HG02798 (cell line): Measurements from ENCODE around the gene SNAI3.
"Not testable (repeated sequence)": the region's sequence is repeated elsewhere in the genome, so short reads cannot be mapped to it uniquely, and the experiment has no call there.

Source experiments
- ATAC-seq: cut with Tn5 transposase; IDR thresholded peaks from one replicate; pipeline ENCODE4 v1.9.1; 2021; ENCODE audit warnings: mild to moderate bottlenecking; ENCODE audit not compliant: unreplicated experiment, poor library complexity

SNAI3 gene

GRCh38 chr16:88676502-88677242, 9.6 kb downstream of the SNAI3 start:
- no peak for ATAC-seq

GRCh38 chr16:88673716-88674379, 12.5 kb downstream of the SNAI3 start:
- peak; percentile 42 for ATAC-seq

- no peak for ATAC-seq
Observed at GRCh38 chr16:88672776-88673175, 13.5 kb downstream of the SNAI3 start.

- ATAC-seq: no peak
Observed at GRCh38 chr16:88671806-88672205, 14.5 kb downstream of the SNAI3 start.

GRCh38 chr16:88669980-88670379, 16.3 kb downstream of the SNAI3 start:
- ATAC-seq: no peak

- not testable (repeated sequence) for ATAC-seq
Observed at GRCh38 chr16:88669493-88669892, 16.8 kb downstream of the SNAI3 start.

- no peak for ATAC-seq
Observed at GRCh38 chr16:88667461-88667860, 18.8 kb downstream of the SNAI3 start.

GRCh38 chr16:88665570-88665969, 20.7 kb downstream of the SNAI3 start:
- ATAC-seq: no peak

GRCh38 chr16:88665148-88665547, 21.2 kb downstream of the SNAI3 start:
- ATAC-seq: no peak

- ATAC-seq: peak; percentile 97
Observed at GRCh38 chr16:88662843-88663606, 23.3 kb downstream of the SNAI3 start, which contains the start of gene MVD. Gene MVD, minus strand, starts transcription at chr16:88663091. Its CDS starts 11 bp downstream, at chr16:88663080.

GRCh38 chr16:88662222-88662842, 24.0 kb downstream of the SNAI3 start:
- ATAC-seq: no peak

GRCh38 chr16:88661468-88661867, 24.8 kb downstream of the SNAI3 start:
- ATAC-seq: no peak

- no peak for ATAC-seq
Observed at GRCh38 chr16:88659160-88659559, 27.1 kb downstream of the SNAI3 start.

GRCh38 chr16:88658714-88659113, 27.6 kb downstream of the SNAI3 start:
- no peak for ATAC-seq

GRCh38 chr16:88657371-88657770, 28.9 kb downstream of the SNAI3 start:
- no peak for ATAC-seq

GRCh38 chr16:88656291-88656980, 29.9 kb downstream of the SNAI3 start:
- no peak for ATAC-seq

- no peak for ATAC-seq
Observed at GRCh38 chr16:88655733-88656281, 30.5 kb downstream of the SNAI3 start.

GRCh38 chr16:88655053-88655732, 31.1 kb downstream of the SNAI3 start:
- ATAC-seq: no peak

GRCh38 chr16:88654363-88655052, 31.8 kb downstream of the SNAI3 start:
- ATAC-seq: no peak
